K562 (cell line): ENCODE results near the gene PYGO2. TPM values are rescaled to one million over a fixed set of nuclear protein-coding genes. Genes with fewer than 3 reads are reported as not detected.

Experiments
- BRD9 ChIP-seq: fragments of 450-650 bp; IDR thresholded peaks from 2 replicates; pipeline ENCODE4 v1.6.1; 2018; ENCODE audit warnings: low read depth; ENCODE audit not compliant: partially characterized antibody
- CBFA2T2 ChIP-seq: fragments of 450-650 bp; conservative IDR thresholded peaks from 2 replicates; pipeline ENCODE4 v1.6.1; 2017; ENCODE audit warnings: mild to moderate bottlenecking
- CEBPG ChIP-seq, 3 experiments: fragments of 200-800 bp in 1 of 3; sonication (Bioruptor generic) in 1 of 3; sonication (generic) in 1 of 3; formaldehyde crosslinking in 1 of 3; IDR thresholded peaks in 2 of 3; conservative IDR thresholded peaks in 1 of 3; 2 replicates each; pipeline versions ENCODE4 v1.6.1 to v1.8.0; 2016 to 2022; ENCODE audit warnings: missing compliant biosample characterization in 2 of 3, missing genetic modification characterization in 2 of 3, mild to moderate bottlenecking in 1 of 3, missing genetic modification reagents in 1 of 3
- ESRRA ChIP-seq: fragments of 450-650 bp; IDR thresholded peaks from 2 replicates; pipeline ENCODE4 v1.6.1; 2014; ENCODE audit warnings: low read depth, mild to moderate bottlenecking, moderate library complexity, borderline replicate concordance
- FOXM1 ChIP-seq, 2 experiments: fragments of 450-650 bp in 1 of 2; sonication (generic) in 1 of 2; formaldehyde crosslinking in 1 of 2; IDR thresholded peaks; 2 replicates each; pipeline versions ENCODE4 v1.6.1 to v1.9.0; 2017 to 2022; ENCODE audit warnings: low read depth in 2 of 2, mild to moderate bottlenecking in 2 of 2, missing genetic modification reagents in 1 of 2, moderate library complexity in 1 of 2
- HDAC3 ChIP-seq: fragments of 450-650 bp; IDR thresholded peaks from 2 replicates; pipeline ENCODE4 v1.6.1; 2018; ENCODE audit warnings: borderline replicate concordance, mild to moderate bottlenecking, moderate library complexity; ENCODE audit not compliant: partially characterized antibody
- IRF2 ChIP-seq: sonication (generic); formaldehyde crosslinking; IDR thresholded peaks from 2 replicates; pipeline ENCODE4 v1.8.1; 2022; ENCODE audit warnings: mild to moderate bottlenecking, missing genetic modification reagents
- KDM1A ChIP-seq, 2 experiments: fragments of 450-650 bp; IDR thresholded peaks; 2 replicates each; pipeline ENCODE4 v1.6.1; 2016; ENCODE audit warnings: mild to moderate bottlenecking in 2 of 2
- NR1H2 ChIP-seq: sonication (generic); formaldehyde crosslinking; IDR thresholded peaks from 2 replicates; pipeline ENCODE4 v1.4.0; 2020; ENCODE audit warnings: mild to moderate bottlenecking, missing genetic modification reagents
- PTBP1 ChIP-seq: fragments of 200-400 bp; formaldehyde crosslinking; IDR thresholded peaks from 2 replicates; pipeline ENCODE4 v1.6.1; 2017; ENCODE audit warnings: low read depth, low read length
- SMARCA4 ChIP-seq: fragments of 450-650 bp; IDR thresholded peaks from 2 replicates; pipeline ENCODE4 v1.6.1; 2016
- SNAPC5 ChIP-seq: fragments of 250-450 bp; sonication (Bioruptor Pico); IDR thresholded peaks from 2 replicates; pipeline ENCODE4 v1.8.0; 2021; ENCODE audit warnings: moderate library complexity, mild to moderate bottlenecking, inconsistent platforms
- TAF1 ChIP-seq: IDR thresholded peaks from 2 replicates; pipeline ENCODE4 v1.6.1; 2011; ENCODE audit warnings: mild to moderate bottlenecking, low read length, moderate library complexity; ENCODE audit not compliant: insufficient read depth, control insufficient read depth, severe bottlenecking; ENCODE audit errors: extremely low read depth
- TBL1XR1 ChIP-seq, 2 experiments: IDR thresholded peaks; 2 replicates each; pipeline ENCODE4 v1.6.1; 2012; ENCODE audit warnings: improper control_type of control experiment in 2 of 2, low read length in 2 of 2, mild to moderate bottlenecking in 1 of 2
- THRAP3 ChIP-seq: fragments of 450-650 bp; IDR thresholded peaks from 2 replicates; pipeline ENCODE4 v1.6.1; 2016; ENCODE audit warnings: mild to moderate bottlenecking, inconsistent platforms, borderline replicate concordance
- WHSC1 ChIP-seq: IDR thresholded peaks from one replicate; pipeline ENCODE4 v1.6.1; 2012; ENCODE audit warnings: low read length, control low read depth, inconsistent platforms
- ZEB2 ChIP-seq: fragments of 450-650 bp; IDR thresholded peaks from 2 replicates; pipeline ENCODE4 v1.6.1; 2016
- ZNF76 ChIP-seq: fragments of 250-450 bp; sonication (Bioruptor Pico); IDR thresholded peaks from 2 replicates; pipeline ENCODE4 v1.4.0; 2020; ENCODE audit warnings: mild to moderate bottlenecking, moderate library complexity, borderline replicate concordance
- polyA plus RNA-seq, 8 experiments: library from polyadenylated mRNA; depleted of rRNA in 4 of 8; stranded (reverse) in 5 of 8; unstranded in 3 of 8; fragments of >200 nt; fragmentation: Nextera tagmentation in 2 of 8; fragmentation: Illumina TruSeq in 1 of 8; extraction: Ambion mirVana in 2 of 8; extraction: Trizol in 1 of 8; gene quantifications; 2 replicates each; pipeline versions ENCODE4 v1.2.1 to v1.2.3, GENCODE V29; 2011 to 2014; ENCODE audit warnings: inconsistent platforms in 1 of 8, missing spikeins in 1 of 8
- total RNA-seq, 7 experiments: library from RNA; depleted of rRNA in 6 of 7; stranded (reverse); fragments of >200 nt in 6 of 7; fragmentation: Illumina TruSeq in 2 of 7; extraction: Trizol in 2 of 7; gene quantifications; 2 replicates each; pipeline versions ENCODE4 v1.2.1 to v1.2.3, GENCODE V29; 2011 to 2021; ENCODE audit warnings: low replicate concordance in 1 of 7
- TF ChIP-seq, protein P1 (sequence below), 2 experiments: fragments of 450-650 bp; conservative IDR thresholded peaks; 2 replicates each; pipeline ENCODE4 v1.6.1; 2017; ENCODE audit warnings: mild to moderate bottlenecking in 2 of 2, moderate library complexity in 2 of 2
- TF ChIP-seq, protein P2 (sequence below), 2 experiments: IDR thresholded peaks in 1 of 2; conservative IDR thresholded peaks in 1 of 2; 2 replicates each; pipeline ENCODE4 v1.6.1; 2016; ENCODE audit warnings: low read depth in 2 of 2, mild to moderate bottlenecking in 1 of 2, missing compliant biosample characterization in 1 of 2, missing genetic modification characterization in 1 of 2, moderate library complexity in 1 of 2
- TF ChIP-seq, protein P3 (sequence below): sonication (generic); formaldehyde crosslinking; IDR thresholded peaks from 2 replicates; pipeline ENCODE4 v1.5.0; 2020; ENCODE audit warnings: missing genetic modification reagents

PYGO2 gene
- total and polyA plus RNA-seq, 9 of the 15 experiments (the other 6 are each of a cell fraction or from before 2014, with no cell fraction given), result 8.3 to 36.2 (median 18.2) TPM

DNA sequence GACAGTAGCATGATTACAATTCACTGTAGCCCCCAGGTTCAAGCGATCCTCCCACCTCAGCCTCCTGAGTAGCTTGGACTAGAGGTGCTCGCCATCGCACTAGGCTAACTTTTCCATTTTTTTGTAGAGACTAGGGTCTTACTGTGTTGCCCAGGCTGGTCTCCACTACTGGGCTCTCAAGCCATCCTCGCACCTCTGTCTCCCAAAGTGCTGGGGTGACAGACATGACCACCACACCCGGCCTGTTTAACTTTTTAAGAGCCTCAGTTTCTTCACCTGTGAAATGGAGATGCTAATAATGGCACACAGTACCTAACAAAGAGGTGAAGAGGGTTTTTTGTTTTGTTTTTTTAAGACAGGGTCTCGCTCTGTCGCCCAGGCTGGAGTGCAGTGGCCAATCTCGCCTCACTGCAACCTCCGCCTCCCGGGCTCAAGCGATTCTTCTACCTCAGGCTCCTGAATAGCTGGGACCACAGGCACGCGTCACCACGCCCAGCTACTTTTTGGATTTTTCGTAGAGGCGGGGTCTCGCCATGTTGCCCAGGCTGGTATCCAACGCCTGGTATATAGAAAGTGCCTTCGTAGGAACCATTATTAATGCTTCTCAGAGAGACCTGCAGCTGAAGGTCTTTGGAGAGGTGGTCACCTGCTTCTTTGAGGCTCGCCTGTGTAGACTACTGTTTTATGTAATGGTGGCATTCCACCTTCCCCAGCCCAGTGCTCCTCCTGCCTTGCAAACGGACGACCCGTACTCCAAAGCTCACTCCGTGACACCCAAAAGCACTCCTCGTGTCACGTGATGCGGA lies 25.6 kb downstream of the PYGO2 start (continued):
- TF ChIP-seq KDM1A (IDR thresholded peaks at IDR 0.05) (peak in 1 of 2 experiments; percentile 15; a peak in 1 of 4 replicates), SNAPC5 (no peak), TBL1XR1 (IDR thresholded peaks at IDR 0.05; ENCODE audit: low read length in 2 of 2) (no peak), ZEB2 (0 out of 2 replicates have a peak, but pooled peaks have one; percentile 77), CBFA2T2 (peak; percentile 87), TAF1 (no peak), PTBP1 (no peak), THRAP3 (no peak), CEBPG (CRISPR knock-in tag; IDR thresholded peaks at IDR 0.05) (no peak; the same call in 1 of the 2 replicates), CEBPG (tag; conservative IDR thresholded peaks at IDR 0.05 in 1 of 2, IDR thresholded peaks at IDR 0.05 in 1 of 2) (no peak), BRD9 (peak; percentile 39), WHSC1 (no peak), FOXM1 (IDR thresholded peaks at IDR 0.05; ENCODE audit: low read depth) (no peak), FOXM1 (CRISPR knock-in tag; IDR thresholded peaks at IDR 0.05; ENCODE audit: low read depth) (no peak), HDAC3 (no peak), NR1H2 (CRISPR knock-in tag) (no peak), SMARCA4 (peak; percentile 59; the same call in 1 of the 2 replicates), ESRRA (no peak), ZNF76 (0 out of 2 replicates have a peak, but pooled peaks have one; percentile 14), IRF2 (CRISPR knock-in tag) (no peak)
- TF ChIP-seq, protein P1, sequence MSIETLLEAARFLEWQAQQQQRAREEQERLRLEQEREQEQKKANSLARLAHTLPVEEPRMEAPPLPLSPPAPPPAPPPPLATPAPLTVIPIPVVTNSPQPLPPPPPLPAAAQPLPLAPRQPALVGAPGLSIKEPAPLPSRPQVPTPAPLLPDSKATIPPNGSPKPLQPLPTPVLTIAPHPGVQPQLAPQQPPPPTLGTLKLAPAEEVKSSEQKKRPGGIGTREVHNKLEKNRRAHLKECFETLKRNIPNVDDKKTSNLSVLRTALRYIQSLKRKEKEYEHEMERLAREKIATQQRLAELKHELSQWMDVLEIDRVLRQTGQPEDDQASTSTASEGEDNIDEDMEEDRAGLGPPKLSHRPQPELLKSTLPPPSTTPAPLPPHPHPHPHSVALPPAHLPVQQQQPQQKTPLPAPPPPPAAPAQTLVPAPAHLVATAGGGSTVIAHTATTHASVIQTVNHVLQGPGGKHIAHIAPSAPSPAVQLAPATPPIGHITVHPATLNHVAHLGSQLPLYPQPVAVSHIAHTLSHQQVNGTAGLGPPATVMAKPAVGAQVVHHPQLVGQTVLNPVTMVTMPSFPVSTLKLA (conservative IDR thresholded peaks at IDR 0.05), result no peak
- TF ChIP-seq, protein P2, sequence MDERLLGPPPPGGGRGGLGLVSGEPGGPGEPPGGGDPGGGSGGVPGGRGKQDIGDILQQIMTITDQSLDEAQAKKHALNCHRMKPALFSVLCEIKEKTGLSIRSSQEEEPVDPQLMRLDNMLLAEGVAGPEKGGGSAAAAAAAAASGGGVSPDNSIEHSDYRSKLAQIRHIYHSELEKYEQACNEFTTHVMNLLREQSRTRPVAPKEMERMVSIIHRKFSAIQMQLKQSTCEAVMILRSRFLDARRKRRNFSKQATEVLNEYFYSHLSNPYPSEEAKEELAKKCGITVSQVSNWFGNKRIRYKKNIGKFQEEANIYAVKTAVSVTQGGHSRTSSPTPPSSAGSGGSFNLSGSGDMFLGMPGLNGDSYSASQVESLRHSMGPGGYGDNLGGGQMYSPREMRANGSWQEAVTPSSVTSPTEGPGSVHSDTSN (CRISPR knock-in tag; IDR thresholded peaks at IDR 0.05; ENCODE audit: low read depth), result no peak
- TF ChIP-seq, protein P2 (tag; conservative IDR thresholded peaks at IDR 0.05; ENCODE audit: low read depth), result no peak
- TF ChIP-seq, protein P3, sequence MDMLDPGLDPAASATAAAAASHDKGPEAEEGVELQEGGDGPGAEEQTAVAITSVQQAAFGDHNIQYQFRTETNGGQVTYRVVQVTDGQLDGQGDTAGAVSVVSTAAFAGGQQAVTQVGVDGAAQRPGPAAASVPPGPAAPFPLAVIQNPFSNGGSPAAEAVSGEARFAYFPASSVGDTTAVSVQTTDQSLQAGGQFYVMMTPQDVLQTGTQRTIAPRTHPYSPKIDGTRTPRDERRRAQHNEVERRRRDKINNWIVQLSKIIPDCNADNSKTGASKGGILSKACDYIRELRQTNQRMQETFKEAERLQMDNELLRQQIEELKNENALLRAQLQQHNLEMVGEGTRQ (CRISPR knock-in tag), result peak; percentile 96
